SIG-M5 (cell line): Measurements from ENCODE around the gene HSD3B7.

Source experiments
- DNase-seq: peaks from one replicate; lab custom pipeline; 2025; lab: John Stamatoyannopoulos, UW

HSD3B7 gene

DNA sequence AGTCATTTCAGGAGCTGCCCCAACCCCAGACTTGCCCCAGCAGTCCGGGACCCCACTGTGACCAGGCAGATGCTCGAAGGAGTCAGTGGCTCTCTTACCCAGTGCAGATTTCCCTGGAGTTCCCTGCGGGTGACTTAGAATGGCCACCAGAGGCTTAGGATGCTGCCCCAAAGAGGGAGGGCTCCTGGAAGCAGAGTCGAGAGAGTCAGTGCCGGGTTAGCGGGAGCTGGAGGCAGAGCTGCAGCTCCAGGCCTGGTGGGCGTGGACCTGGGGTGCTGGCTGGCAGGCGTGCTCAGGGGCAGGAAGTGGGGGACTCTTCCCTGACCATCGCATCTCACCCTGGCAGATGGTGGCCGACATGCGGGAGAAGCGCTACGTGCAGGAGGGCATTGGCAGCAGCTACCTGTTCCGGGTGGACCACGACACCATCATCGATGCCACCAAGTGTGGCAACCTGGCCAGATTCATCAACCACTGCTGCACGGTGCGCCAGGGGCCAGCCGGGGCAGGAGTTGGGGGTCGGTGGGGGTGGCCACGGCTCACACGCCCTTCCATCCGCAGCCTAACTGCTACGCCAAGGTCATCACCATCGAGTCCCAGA lies 1.6 kb upstream of the HSD3B7 start:
- DNase-seq: no peak

DNA sequence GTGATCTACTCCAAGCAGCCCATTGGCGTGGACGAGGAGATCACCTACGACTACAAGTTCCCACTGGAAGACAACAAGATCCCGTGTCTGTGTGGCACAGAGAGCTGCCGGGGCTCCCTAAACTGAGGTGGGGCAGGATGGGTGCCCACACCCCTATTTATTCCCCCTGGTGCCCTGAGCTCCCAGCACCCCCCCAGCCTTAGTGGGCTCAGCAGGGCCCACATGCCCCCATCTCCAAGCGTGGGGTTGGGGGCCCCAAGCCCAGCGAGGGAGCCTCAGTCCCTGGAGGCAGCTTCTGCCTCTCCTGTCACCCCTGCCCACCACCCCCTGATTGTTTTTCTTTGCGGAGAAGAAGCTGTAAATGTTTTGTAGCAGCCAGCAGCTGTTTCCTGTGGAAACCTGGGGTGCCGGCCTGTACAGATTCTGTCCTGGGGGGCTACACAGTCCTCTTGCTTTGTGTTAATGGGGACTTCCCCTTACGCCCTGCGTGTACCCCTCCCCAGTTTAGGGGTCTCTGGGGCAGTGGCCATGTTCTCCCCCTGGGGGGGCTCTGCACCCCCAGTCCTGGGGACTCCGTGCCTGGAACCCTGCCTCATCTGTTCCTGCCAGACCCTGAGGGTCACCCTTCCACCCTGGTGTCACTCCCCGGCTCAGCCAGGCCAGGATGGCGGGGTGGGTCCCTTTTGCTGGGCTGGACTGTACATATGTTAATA lies 953 bp upstream of the HSD3B7 start:
- no peak for DNase-seq

- no peak for DNase-seq
Measured at GRCh38 chr16:30985401-30986128, 558 bp downstream of the HSD3B7 start.

DNA sequence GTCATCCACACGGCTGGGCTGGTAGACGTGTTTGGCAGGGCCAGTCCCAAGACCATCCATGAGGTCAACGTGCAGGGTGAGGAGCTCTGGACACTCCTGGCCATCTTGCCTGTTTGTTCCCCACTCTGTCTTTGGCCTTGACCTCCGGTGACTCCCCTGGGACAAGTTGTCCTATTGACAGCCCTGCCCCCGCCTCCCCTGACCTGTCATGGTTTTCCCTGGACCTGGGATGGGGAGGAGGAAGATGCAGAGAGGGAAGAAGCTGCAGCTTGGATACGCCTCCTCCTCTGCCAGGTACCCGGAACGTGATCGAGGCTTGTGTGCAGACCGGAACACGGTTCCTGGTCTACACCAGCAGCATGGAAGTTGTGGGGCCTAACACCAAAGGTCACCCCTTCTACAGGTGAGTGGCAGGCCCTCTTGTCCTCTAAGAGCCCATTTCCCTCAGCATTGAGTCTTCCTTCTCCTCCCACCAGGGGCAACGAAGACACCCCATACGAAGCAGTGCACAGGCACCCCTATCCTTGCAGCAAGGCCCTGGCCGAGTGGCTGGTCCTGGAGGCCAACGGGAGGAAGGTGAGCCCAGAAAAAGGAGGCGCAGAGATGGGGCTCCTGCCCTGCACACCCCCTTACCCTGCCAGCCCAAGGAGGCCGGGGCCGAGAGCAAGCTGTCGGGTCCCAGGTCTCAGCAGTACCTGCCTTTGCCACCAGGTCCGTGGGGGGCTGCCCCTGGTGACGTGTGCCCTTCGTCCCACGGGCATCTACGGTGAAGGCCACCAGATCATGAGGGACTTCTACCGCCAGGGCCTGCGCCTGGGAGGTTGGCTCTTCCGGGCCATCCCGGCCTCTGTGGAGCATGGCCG lies 1.4 kb downstream of the HSD3B7 start:
- no peak for DNase-seq

- DNase-seq: no peak
Measured at GRCh38 chr16:30987581-30988190, 2.7 kb downstream of the HSD3B7 start.

DNA sequence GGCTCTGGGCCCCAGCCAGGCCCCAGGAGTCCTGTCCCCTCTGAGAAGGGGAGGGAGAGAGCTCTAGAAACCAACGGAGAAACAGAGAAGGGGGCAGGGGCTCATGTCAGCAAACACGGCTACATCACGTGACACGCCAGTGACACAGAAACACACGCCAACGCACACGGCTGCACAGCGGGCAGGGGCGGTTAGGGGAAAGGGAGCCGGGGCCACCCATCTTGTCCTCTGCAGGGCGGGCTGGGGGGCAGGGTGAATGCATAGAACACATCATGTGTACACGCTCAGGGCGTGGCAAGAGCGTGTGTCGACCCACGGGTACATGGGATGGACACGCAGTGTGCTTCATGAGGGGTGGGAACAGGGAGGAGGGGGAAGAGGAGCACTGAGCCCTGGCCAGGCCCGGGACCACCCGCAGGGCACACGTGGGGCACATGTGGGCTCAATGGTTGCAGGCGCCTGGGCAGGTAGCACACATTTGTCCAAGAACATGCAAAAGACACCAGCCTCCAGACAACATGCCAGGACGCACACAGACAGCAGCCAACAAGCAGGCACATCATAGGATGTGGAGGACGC lies 4.6 kb downstream of the HSD3B7 start:
- DNase-seq: no peak

- no peak for DNase-seq
Measured at GRCh38 chr16:30990105-30990504, 5.1 kb downstream of the HSD3B7 start.

GRCh38 chr16:30991052-30991451 lies 6.0 kb downstream of the HSD3B7 start:
- DNase-seq: no peak

DNA sequence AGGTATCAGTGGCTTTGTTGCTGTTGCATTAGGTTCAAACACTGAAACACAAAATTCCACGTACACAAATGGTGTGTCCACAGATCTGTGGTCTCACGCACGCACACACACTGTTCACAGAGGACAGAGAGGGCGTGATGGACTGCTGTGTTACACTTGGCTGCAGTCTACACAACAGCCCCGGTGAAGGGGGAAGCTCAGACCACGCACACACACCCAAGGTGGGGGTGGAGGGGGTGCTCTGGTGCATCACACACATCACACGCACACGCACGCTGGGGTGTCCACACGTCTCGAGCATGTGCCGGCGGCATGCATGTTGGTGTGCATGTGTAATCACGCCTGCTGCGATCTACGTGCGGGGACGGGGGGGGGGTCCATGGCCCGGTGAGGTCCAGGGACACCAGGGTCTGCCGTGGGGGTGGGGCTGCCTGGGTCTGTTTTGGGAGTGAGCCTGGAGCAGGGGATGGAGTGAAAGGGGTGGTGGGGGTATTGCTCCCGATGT lies 7.3 kb downstream of the HSD3B7 start:
- DNase-seq: no peak

DNA sequence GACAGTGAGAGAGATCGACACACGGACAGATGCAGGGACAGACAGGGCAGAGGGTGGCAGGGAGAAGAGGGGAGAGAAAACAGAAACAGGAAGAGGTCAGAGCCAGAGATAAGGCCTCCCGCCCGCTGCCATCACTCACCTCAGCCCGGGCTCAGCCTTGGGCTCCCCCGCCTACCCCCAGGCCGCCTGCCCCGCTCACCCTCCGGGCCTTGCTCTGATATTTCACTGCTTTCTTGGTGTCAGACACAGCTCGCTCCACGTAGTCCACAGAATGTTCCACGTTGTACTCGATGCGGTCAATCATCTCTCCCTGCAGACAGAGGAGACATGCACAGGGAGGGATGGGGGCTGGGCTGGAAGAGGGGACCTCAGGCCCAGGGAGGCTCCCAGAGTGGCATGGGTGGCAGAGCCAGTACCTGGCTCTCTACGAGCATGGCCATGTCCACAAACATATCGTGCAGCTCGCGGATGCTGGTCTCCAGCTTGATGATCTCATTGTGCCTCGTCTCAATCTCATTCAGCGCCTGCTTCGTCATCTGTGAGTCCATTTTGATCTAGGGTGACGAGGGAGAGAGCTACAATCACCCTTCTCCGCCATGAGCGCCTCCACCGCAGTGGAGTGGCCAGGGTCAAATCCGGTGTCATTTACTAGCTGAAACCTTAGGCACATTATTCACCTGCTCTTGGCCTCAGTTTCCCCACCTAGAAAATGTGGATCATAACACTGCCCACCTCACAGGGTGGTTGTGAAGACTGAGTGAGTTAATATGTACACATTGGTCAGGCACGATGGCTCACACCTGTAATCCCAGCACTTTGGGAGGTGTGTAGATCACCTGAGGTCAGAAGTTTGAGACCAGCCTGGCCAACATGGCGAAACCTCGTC lies 8.2 kb downstream of the HSD3B7 start:
- DNase-seq: no peak

DNA sequence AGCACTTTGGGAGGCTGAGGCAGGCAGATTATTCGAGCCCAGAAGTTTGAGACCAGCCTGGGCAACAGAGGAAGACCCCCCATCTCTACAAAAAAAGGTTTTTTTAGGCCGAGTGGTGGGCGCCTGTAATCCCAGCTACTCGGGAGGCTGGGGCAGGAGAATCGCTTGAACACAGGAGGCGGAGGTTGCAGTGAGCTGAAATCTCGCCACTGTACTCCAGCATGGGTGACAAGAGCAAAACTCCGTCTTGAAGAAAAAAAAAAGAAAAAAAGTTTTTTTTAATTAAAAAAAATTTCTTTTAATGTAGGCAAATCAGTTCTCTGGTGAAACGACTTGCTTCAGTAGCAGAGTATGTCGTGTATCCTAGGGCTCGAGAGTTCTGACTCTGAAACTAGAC lies 10.9 kb downstream of the HSD3B7 start:
- DNase-seq: no peak

DNA sequence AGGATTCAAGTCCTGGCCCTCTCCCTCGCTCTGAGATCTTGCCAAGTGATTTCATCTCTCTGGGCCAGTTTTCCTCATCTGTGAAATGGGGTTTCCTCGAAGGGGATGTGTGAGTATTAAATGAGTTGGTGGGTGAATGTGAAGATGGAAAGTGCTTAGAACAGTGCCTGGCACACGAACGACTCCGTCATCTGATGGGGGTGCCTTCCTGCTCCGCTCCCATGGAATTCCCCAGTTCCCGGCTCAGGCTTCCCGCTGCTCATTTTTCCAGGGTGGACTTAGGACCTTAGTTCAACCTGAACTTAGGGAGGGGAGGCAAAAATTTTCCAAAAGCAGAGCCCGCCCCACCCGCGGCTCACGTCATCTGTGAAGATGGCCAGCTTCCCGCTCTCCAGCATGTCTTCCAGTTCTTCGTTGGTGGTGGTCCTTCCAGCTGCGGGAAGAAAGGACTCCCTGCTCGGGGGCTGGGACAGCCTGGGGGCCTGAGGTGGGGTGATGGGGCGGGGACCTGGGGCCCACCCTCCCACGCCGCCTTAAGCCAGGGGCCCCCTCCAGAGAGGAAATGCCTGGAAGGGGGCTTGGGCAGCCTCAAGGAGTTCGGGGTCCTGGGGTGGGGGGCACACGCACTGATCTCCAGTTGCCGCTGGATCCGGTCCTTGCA lies 11.4 kb downstream of the HSD3B7 start:
- DNase-seq: no peak

- DNase-seq: no peak
Measured at GRCh38 chr16:30996985-30997724, 12.1 kb downstream of the HSD3B7 start.

DNA sequence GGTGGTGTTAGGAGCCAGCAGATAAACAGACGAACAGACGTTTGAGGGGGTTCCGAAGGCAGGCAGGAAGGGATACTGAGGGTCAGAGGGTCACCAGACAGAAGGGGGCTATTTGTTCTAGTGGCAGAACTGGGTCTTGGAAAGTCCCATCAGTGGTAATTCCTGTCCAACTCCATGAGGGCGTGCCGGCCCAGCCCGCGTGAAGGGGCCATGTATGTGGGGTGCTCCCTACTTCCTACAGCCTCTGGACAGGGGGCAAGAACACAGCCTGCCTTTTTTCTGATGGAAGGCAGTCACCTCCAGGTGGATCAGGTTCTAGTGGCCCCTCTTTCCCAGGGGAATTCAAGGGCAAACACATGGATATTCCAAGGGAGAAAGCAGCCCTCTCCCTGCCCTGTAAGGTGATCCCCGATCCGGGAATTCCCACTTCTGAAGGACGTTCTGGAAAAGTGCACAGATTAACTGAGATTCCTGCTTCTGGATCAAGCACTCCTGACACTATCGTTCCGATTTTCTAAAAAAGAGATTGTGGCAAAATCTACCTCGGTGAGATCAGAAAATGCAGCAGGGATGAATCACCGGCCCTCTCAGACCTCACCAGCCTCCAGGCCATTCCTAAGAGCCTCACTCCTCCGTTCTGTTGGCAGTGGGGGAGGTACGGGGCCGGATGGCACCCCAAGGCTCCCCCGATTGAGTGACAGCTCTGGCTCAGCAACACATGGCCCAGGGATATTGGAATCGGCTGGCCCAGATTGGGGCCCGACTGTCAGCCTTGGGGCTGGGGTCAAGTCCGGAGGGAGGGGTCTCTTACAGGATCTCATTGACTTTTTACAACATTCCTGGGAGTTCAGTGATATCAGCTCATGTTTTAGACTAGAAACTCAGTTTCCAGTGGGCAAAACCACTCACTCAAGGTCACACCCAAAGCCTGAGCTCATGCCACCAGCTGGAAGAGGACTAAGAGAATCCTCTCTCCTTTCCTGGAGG lies 13.0 kb downstream of the HSD3B7 start:
- DNase-seq: no peak

DNA sequence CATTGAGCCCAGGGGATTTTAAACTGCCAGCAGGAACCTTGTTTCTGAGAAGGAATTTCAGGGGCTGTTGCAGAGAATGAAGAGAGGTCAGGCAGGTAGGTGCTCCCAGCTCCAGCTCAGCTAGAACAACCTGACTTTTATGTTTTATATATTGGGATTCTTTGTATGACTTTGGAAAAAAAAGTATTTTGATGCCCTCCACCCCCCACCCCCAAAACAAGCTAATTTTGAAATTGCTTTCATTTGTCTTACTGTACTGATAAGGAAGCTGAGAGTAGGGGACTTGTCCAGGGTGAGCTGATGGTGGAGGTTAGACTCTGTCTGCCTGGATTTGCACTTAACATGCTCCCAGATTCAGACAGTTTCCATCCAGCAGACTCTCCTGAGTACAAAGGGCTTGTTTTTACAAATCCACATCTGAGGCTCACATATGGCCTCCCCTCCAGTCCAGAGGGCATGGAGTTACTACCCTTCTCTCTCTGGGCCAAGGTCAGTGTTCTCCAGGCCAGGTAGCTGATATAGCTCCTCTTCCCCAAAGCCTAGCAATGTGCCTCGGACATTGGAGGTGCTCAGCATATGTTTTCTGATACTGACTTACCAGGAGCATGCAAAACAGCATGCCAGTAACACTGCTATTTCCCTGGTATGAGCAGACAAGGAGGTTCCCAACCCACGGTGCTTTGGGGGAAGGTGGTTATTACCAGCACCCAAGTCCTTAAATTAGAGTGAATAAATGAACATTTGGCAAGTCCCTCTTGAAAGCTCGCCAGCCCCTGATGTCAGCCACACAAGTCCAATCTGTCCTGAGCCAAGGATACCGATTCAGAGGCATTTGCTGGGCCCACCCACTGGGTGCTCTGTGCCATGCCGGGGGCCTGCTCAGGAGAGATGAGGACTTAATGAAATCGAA lies 14.1 kb downstream of the HSD3B7 start:
- DNase-seq: no peak

DNA sequence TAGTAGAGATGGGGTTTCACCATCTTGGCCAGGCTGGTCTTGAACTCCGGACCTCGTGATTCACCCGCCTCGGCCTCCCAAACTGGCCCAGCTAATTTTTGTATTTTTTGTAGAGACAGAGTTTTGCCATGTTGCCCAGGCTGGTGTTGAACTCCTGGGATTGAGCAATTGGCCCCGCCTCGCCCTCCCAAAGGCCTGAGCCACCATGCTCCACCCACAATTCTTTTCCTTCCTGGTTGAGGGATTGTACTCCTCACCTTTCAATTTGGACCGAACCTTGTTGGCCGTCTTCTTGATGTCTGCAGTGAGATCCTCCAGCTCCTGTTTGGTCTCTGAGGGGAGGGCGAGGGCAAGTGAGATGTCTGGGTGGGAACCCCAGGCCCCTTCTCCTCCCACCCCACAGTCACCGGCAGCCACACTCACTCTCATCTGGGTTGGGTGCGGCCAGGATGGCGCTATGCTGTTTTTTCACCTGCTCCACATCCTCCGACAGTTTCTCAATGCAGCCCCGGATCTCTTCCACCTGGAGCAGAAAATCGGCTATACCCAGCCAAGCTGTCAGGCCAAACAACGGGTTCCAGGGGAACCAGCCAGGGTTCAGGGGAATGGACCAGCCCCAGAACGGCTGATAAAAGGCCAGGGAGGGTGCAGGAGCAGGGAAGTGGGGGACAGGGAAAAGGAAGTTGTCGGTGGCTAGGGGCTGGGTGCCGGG lies 15.8 kb downstream of the HSD3B7 start:
- no peak for DNase-seq
